ENCODE results near the gene TMCC2.

The TMCC2 gene

GRCh38 chr1:205270764-205271163, 43.0 kb downstream of the TMCC2 start:
- no peaks in the 10 kb centered on the region for H3K36me3 ChIP-seq (ENCODE audit: control insufficient read depth, insufficient read depth, low read length)
- H2AFZ ChIP-seq, result no peak overlapping the region
- H3K27me3 ChIP-seq (ENCODE audit: control insufficient read depth, insufficient read depth, low read length), result no peaks in the 10 kb centered on the region
- H3K4me2 ChIP-seq (ENCODE audit: low read length), result no peak overlapping the region
- no peaks in the 10 kb centered on the region for H3K9me3 ChIP-seq (ENCODE audit: control insufficient read depth, low read length)
- no peak overlapping the region for H3K4me3 ChIP-seq (ENCODE audit: low read depth, low read length)
- H3K27ac ChIP-seq, result no peak overlapping the region
- H3K4me1 ChIP-seq, result peaks cover 6% of the 10 kb centered on the region
- no peaks in the 10 kb centered on the region for H3K79me2 ChIP-seq
- TF ChIP-seq, protein P1, sequence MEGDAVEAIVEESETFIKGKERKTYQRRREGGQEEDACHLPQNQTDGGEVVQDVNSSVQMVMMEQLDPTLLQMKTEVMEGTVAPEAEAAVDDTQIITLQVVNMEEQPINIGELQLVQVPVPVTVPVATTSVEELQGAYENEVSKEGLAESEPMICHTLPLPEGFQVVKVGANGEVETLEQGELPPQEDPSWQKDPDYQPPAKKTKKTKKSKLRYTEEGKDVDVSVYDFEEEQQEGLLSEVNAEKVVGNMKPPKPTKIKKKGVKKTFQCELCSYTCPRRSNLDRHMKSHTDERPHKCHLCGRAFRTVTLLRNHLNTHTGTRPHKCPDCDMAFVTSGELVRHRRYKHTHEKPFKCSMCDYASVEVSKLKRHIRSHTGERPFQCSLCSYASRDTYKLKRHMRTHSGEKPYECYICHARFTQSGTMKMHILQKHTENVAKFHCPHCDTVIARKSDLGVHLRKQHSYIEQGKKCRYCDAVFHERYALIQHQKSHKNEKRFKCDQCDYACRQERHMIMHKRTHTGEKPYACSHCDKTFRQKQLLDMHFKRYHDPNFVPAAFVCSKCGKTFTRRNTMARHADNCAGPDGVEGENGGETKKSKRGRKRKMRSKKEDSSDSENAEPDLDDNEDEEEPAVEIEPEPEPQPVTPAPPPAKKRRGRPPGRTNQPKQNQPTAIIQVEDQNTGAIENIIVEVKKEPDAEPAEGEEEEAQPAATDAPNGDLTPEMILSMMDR (IDR thresholded peaks at IDR 0.05), result no peak
- H3K9ac ChIP-seq, result no peak overlapping the region

DNA sequence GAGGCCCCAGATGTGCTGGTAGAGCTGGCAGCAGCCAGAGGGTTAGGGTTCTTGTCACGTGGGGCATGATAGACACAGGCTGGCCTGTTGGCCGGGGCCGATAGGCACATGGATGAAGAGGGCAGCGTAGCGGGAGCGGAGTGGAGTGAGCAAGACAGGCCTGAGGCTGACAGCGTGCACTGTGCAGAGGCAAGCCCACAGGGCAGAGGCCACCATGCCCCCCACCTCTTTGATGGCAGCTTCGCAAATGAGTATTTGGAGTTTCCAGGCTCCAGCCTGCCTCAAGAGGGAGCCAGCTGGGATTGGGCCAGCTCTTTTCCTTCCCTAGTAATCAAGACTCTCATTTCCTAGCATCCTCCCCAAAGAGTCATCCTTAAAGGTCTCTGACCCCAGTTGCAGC, 43.5 kb downstream of the TMCC2 start:
- H2AFZ ChIP-seq, result no peak overlapping the region
- no peak overlapping the region for H3K9ac ChIP-seq
- H3K9me3 ChIP-seq (ENCODE audit: control insufficient read depth, low read length), result no peaks in the 10 kb centered on the region
- TF ChIP-seq, protein P1 (IDR thresholded peaks at IDR 0.05), result no peak
- no peaks in the 10 kb centered on the region for H3K36me3 ChIP-seq (ENCODE audit: control insufficient read depth, insufficient read depth, low read length)
- H3K79me2 ChIP-seq, result no peaks in the 10 kb centered on the region
- peaks cover 6% of the 10 kb centered on the region for H3K4me1 ChIP-seq
- H3K4me3 ChIP-seq (ENCODE audit: low read depth, low read length), result no peak overlapping the region
- no peaks in the 10 kb centered on the region for H3K27me3 ChIP-seq (ENCODE audit: control insufficient read depth, insufficient read depth, low read length)
- H3K4me2 ChIP-seq (ENCODE audit: low read length), result no peak overlapping the region
- no peak overlapping the region for H3K27ac ChIP-seq

- Histone ChIP-seq H3K9me3 (ENCODE audit: control insufficient read depth, low read length) (no peaks in the 10 kb centered on the region), H3K79me2 (no peaks in the 10 kb centered on the region), H2AFZ (no peak overlapping the region), H3K4me2 (ENCODE audit: low read length) (no peak overlapping the region), H3K4me1 (peaks cover 6% of the 10 kb centered on the region), H3K27ac (no peak overlapping the region), H3K4me3 (ENCODE audit: low read depth, low read length) (no peak overlapping the region), H3K27me3 (ENCODE audit: control insufficient read depth, insufficient read depth, low read length) (no peaks in the 10 kb centered on the region), H3K36me3 (ENCODE audit: control insufficient read depth, insufficient read depth, low read length) (no peaks in the 10 kb centered on the region), H3K9ac (no peak overlapping the region)
- TF ChIP-seq, protein P1 (IDR thresholded peaks at IDR 0.05), result no peak
These were observed 44.0 kb downstream of the TMCC2 start for GRCh38 chr1:205271745-205272144.

GRCh38 chr1:205272536-205272935, 44.8 kb downstream of the TMCC2 start:
- Histone ChIP-seq H3K27ac (no peak overlapping the region), H3K27me3 (ENCODE audit: control insufficient read depth, insufficient read depth, low read length) (no peaks in the 10 kb centered on the region), H3K36me3 (ENCODE audit: control insufficient read depth, insufficient read depth, low read length) (no peaks in the 10 kb centered on the region), H3K9ac (no peak overlapping the region), H3K79me2 (no peaks in the 10 kb centered on the region), H3K4me3 (ENCODE audit: low read depth, low read length) (no peak overlapping the region), H3K9me3 (ENCODE audit: control insufficient read depth, low read length) (no peaks in the 10 kb centered on the region), H3K4me1 (peaks cover 6% of the 10 kb centered on the region), H2AFZ (no peak overlapping the region), H3K4me2 (ENCODE audit: low read length) (no peak overlapping the region)
- TF ChIP-seq, protein P1 (IDR thresholded peaks at IDR 0.05), result no peak

DNA sequence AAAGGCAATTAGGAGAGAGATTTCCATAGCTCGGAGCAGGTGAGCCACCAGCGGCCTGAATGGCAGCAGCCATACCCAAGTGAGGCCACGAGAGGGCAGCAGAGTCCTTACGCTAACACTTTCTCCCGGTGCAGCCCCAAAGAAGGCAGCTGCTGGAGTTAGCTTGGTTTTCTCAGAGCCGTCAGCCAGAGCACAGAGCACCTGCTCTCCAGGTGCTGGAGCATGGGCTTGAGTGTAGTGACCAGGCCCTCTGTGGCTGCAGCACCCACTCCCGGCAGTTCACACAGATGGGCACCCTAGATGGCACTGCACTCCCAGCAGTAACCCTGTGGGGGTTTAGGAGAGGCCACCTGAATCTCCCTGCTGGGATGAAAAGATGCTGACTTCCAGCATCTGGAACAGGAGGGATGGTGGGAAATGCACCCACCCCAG, 45.8 kb downstream of the TMCC2 start:
- H3K4me2 ChIP-seq (ENCODE audit: low read length), result no peak overlapping the region
- no peak overlapping the region for H3K4me3 ChIP-seq (ENCODE audit: low read depth, low read length)
- no peaks in the 10 kb centered on the region for H3K27me3 ChIP-seq (ENCODE audit: control insufficient read depth, insufficient read depth, low read length)
- H3K36me3 ChIP-seq (ENCODE audit: control insufficient read depth, insufficient read depth, low read length), result no peaks in the 10 kb centered on the region
- no peak overlapping the region for H2AFZ ChIP-seq
- H3K9ac ChIP-seq, result no peak overlapping the region
- no peaks in the 10 kb centered on the region for H3K9me3 ChIP-seq (ENCODE audit: control insufficient read depth, low read length)
- no peak overlapping the region for H3K27ac ChIP-seq
- no peaks in the 10 kb centered on the region for H3K79me2 ChIP-seq
- TF ChIP-seq, protein P1 (IDR thresholded peaks at IDR 0.05), result peak; percentile 91
- peaks cover 6% of the 10 kb centered on the region for H3K4me1 ChIP-seq
